ENCODE data around the gene NDUFA13.

- TF ChIP-seq EZH2 (IDR thresholded peaks at IDR 0.05; ENCODE audit: borderline replicate concordance, low read length) = no peak
- no peak for TF ChIP-seq CTCF (conservative IDR thresholded peaks at IDR 0.05 in 1 of 2, IDR thresholded peaks at IDR 0.05 in 1 of 2; ENCODE audit: extremely low read depth in 1 of 2, insufficient read depth in 1 of 2, low read depth in 1 of 2, low read length in 2 of 2)
Measured at GRCh38 chr19:19508217-19508616, 7.8 kb upstream of the NDUFA13 start.
